ENCODE data around the gene TMEM14A.

DNA sequence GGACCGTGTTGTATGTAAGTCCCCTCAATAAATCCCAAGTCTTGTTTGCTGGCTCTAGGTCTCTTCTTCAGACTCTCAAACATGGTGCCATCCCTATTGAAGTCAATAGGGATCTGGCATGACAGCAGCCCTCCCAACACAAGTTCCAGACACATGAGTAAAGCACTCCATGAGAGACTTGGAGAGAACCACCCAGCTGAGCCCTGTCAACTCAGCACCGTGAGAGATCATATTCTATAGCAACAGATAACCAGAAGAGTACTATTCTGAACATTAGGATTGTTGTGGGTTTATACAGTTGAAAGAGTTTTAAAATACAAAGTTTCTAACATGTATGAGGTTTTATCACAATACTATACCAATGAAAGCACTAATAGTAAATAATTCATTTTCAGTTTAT is 23.5 kb downstream of the TMEM14A start:
- TF ChIP-seq POLR2A (IDR thresholded peaks at IDR 0.05; ENCODE audit: low read depth, low read length) (no peak), TAF1 (IDR thresholded peaks at IDR 0.05; ENCODE audit: low read depth, low read length) (no peak), POLR2AphosphoS5 (IDR thresholded peaks at IDR 0.05; ENCODE audit: low read depth, low read length) (no peak), SPI1 (IDR thresholded peaks at IDR 0.05; ENCODE audit: low read depth, low read length) (no peak), POU2F2 (IDR thresholded peaks at IDR 0.05; ENCODE audit: low read depth, low read length) (no peak)

Measured in GM12891 (cell line).